22Rv1 (cell line): Measurements from ENCODE around the gene ADGRE2.

Source experiments
- CTCF ChIP-seq: fragments of 450-650 bp; IDR thresholded peaks from 2 replicates; pipeline ENCODE4 v1.5.1; 2017; ENCODE audit warnings: mild to moderate bottlenecking
- ZFX ChIP-seq: fragments of 450-650 bp; IDR thresholded peaks from 2 replicates; pipeline ENCODE4 v1.6.1; 2017; ENCODE audit warnings: antibody characterized with exemption, borderline replicate concordance

GRCh38 chr19:14762111-14762510 is 16.2 kb downstream of the ADGRE2 start:
- TF ChIP-seq CTCF, result no peak
- no peak for TF ChIP-seq ZFX
